Measurements from ENCODE around the gene CD84.
"Not testable (repeated sequence)": the region's sequence is repeated elsewhere in the genome, so short reads cannot be mapped to it uniquely, and the experiment has no call there.

CD84 gene

GRCh38 chr1:160608514-160608913, 29.2 kb upstream of the CD84 start:
- DNase-seq: no peak

- DNase-seq: no peak
These were observed 28.8 kb upstream of the CD84 start for GRCh38 chr1:160608057-160608456.

- no peak for DNase-seq
These were observed 28.4 kb upstream of the CD84 start for GRCh38 chr1:160607672-160608032.

- DNase-seq: no peak
These were observed 27.8 kb upstream of the CD84 start for GRCh38 chr1:160607011-160607671.

- no peak for DNase-seq
These were observed 27.3 kb upstream of the CD84 start for GRCh38 chr1:160606611-160607010.

GRCh38 chr1:160605792-160606479, 26.6 kb upstream of the CD84 start:
- no peak for DNase-seq

GRCh38 chr1:160605205-160605604, 25.9 kb upstream of the CD84 start:
- no peak for DNase-seq

- DNase-seq: no peak
These were observed 18.4 kb upstream of the CD84 start for GRCh38 chr1:160597705-160598104.

- no peak for DNase-seq
These were observed 17.8 kb upstream of the CD84 start for GRCh38 chr1:160597051-160597450.

- no peak for DNase-seq
These were observed 11.2 kb upstream of the CD84 start for GRCh38 chr1:160590488-160590887.

- DNase-seq: no peak
These were observed 9.2 kb upstream of the CD84 start for GRCh38 chr1:160588468-160588867.

- no peak for DNase-seq
These were observed 5.5 kb upstream of the CD84 start for GRCh38 chr1:160584784-160585183.

GRCh38 chr1:160582976-160583375, 3.7 kb upstream of the CD84 start:
- not testable (repeated sequence) for DNase-seq

- DNase-seq: no peak
These were observed 2.7 kb upstream of the CD84 start for GRCh38 chr1:160581961-160582360.

GRCh38 chr1:160580221-160580812, 1.0 kb upstream of the CD84 start:
- no peak for DNase-seq

GRCh38 chr1:160578525-160579191, 638 bp downstream of the CD84 start:
- DNase-seq: no peak

- DNase-seq: no peak
These were observed 1.1 kb downstream of the CD84 start for GRCh38 chr1:160578175-160578524.

GRCh38 chr1:160577671-160578070, 1.6 kb downstream of the CD84 start:
- DNase-seq: no peak

- no peak for DNase-seq
These were observed 2.4 kb downstream of the CD84 start for GRCh38 chr1:160576884-160577283.

- no peak for DNase-seq
These were observed 2.9 kb downstream of the CD84 start for GRCh38 chr1:160576390-160576789.

GRCh38 chr1:160575112-160575664, 4.1 kb downstream of the CD84 start:
- no peak for DNase-seq

GRCh38 chr1:160570840-160571239, 8.5 kb downstream of the CD84 start:
- DNase-seq: no peak

GRCh38 chr1:160569806-160570205, 9.5 kb downstream of the CD84 start:
- no peak for DNase-seq
